Measurements from ENCODE around the gene RGS9.

RGS9 gene

DNA sequence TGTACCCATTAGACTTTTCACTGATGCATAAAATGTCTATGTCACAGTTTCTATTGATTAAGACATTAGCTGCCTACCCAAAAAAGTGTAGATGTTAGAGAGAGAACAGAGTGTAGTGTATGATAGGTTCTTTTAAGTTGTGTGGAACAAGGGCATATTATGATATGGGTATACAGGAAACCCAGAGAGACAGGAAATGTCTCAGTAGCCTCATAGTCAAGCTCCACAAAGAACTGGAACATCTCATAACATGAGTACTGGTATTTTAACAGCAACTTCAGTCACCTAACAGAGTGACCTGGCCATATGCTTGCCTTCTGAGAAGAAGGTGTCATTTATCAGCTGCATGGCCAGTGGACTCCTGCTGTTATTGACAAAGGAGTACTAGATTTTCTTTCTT is 128.1 kb downstream of the RGS9 start:
- DNase-seq: no peak

DNA sequence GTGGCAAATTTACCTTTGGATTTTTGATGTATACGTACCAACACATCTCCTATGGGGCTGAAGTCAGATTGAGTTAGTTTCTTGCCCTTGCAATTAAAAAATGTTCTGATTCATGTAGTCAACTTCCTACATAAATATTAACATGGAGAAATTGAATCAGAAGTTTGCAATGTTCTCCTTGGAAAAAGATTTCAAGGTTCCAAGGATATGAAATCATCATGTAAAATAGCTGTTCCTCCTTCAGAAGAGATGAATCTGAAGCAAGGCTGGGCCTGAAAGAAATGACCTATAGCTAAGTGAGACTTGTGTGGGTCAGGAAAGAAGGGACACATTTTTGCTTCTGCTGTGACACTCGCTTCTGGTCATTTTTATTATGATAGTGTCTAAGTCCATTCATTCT is 131.7 kb downstream of the RGS9 start:
- DNase-seq: no peak

DNA sequence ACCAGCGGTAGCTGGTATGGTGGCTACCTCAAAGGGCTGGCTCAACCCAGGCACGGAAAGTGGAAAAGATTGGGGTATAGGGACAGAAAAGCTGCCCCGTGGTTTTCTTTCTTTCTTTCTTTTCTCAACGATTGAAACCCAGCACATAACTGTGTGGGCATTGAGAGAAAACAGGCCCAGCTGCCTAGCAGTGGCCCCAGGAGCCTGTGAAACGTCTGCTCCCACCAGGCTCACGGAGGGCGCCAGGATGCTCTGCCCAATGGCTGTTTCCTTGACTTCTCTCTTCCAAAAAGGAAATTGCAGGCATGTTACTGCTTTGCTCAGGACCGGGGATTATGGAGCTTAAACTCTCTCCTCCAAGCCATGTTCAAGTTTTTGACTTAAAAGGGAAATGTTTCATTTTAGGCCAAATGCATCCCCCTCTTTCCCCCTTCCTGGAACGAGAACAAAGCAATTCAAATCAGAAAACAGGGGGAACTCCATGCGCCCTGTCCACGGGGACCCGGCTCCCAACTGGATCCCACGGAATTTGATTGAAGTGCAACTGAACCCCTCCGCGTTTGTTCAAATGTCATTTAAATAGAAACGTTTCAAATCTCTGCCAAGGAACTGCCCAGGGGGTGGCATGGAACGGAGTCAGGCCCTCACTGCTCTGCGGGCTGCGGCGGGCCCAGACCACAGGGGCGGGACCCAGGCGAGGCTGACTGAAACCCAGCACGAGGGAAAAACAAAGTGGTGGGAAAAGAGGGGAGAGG is 133.5 kb downstream of the RGS9 start:
- DNase-seq: no peak

DNA sequence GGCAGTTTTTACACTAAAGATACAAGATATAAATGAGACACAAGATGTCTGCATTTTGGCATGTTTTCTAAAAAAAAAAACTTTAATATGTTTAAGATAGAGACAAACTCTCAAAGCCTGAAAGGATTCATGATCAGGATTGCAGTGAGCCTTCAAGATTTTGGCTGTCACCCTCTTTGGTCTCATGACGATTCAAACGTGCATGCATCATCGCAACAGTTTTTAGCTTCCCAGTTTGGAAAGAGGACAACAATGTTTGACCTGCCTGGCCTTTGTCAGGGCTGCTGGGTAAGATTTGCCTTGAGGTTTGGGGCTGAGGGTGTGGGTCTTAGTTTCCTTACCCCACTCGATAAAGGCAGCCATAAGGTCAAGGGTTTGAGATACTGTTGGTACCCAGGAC is 134.1 kb downstream of the RGS9 start:
- DNase-seq: no peak
